Measurements from ENCODE around the gene GRK1.

Gene GRK1

DNA sequence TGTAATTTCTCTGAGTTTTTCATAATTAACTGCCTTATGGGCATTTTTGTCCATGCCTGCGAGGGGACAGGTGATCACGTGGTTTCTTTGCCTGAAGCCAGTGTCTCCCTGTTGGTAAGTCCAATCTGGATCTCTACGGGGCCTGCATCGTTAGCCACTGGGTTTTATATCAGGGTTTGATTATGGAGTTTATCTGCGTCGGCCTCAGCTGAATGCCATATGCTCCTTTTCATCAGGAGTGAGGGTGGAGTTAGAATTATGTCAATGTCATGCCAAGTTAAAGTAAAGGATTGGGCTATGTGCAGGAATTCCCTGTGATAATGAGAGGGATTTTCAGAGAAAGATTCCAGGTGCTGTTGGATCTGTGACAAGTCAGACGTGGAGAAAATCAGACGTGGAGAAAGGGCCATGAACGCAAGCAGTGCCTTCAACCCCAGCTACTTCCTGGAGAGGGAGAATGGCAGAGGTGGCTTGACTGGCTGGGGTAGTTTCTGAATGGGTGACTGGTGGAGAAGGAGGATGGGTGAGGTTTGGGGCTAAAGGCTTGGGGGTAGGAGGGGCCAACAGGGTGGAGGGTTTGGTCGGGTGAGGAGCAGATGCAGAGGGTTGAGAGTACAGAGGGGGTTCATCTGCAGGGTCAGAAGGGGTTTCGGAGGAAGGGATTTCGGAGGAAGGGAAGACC, 116.3 kb downstream of the GRK1 start:
- no peak for DNase-seq

GRCh38 chr13:113783966-113784644, 117.1 kb downstream of the GRK1 start:
- no peak for DNase-seq

DNA sequence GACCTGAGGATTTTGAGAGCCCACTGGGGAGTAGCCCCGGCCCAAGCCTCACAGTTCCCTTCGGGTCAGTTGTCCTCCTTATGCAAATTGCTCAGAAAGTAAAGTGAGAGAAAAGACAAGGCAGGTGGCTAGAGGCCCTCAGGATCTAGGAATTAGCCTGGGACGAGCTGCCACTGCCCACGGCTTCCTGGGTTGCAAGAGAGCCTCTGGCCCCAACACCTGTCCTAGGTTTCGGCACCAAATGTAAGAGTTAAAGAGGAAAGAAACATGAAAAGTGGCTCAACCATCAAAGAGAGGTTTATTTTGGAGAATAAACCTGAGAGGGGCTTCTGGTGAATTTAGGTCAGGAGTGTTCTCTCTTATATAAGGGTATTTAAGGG, 117.6 kb downstream of the GRK1 start:
- no peak for DNase-seq

DNA sequence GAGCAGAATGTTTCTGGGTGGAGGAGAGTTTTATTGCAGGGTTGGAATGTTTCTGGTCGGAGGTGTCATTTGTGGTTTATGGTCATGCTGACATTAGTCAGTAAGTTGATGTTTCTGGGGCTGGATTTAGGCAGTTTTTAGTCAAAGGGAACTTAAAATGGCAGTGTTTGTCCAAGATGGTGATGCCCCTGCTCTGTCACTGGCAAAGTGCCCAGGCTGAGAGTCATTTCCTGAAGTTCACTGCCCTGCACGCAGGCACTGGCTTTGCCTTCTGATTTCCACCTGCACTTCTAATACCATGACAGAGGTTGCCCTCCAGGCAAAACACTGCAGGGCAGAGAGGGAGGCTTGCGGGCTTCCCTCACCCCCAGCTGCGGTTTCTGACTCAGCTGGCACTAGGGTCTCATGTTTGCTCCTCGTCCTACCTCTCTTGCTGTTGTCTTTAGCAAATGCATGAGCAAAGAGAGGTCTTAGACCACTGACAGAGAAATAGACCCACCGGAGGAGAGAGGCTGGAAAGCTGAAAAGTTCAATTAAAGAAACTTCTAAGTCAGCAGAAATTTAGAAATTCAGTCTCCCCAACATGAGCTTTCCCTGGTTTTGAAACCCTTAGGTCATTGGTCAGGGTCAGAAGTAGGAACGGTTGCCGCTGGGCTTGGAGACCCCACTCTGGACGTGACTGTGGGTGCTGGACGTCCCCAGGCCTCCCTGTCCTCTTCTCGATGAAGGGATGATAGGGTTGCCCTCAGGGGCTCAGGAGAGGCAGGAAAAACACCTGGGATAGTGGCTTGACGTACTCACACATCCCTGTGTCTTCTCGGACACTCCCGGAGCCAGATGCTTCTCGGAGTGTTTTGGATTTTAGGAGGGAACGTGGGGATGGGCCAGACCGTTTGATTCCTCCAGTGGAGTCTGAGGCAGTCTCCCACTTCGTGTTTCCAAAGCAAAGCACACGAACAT, 118.3 kb downstream of the GRK1 start:
- DNase-seq: peak; percentile 1

DNA sequence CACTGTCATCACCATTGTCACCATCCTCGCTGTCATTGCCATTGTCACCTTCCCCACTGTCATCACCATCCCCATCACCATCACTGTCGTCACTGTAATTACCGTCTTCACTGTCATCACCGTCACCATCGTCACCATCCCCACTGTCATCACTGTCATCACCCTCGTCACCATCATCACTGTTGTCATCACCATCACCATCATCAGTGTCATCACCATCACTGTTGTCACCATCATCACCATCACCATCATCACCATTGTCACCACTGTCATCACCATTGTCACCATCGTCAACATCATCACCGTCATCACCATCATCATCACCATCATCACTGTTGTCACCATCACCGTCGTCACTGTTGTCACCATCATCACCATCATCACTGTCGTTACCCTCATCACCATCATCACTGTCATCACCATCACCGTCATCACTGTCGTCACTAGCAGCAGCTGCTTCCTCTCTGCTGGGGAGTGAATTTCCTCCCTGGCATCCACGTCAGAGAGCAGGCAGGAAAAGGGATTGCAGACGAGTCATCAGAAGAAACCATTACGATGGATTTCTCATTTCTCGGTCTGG, 119.3 kb downstream of the GRK1 start:
- no peak for DNase-seq
